Muscle of leg (tissue), 16 donors: ENCODE results near the gene SLC25A10. TPM values are rescaled to one million over a fixed set of nuclear protein-coding genes. Genes with fewer than 3 reads are reported as not detected.

ENCODE experiments used
- DNase-seq: peaks from one replicate; pipeline ENCODE4 v3.0.0; 2013
- H3K27ac ChIP-seq: one replicate; pipeline ENCODE4 v1.5.1; 2013; ENCODE audit warnings: mild to moderate bottlenecking, low read length, control low read depth
- H3K27me3 ChIP-seq: one replicate; pipeline ENCODE4 v1.6.1; 2013; ENCODE audit warnings: low read length; ENCODE audit not compliant: control insufficient read depth, insufficient read depth
- H3K36me3 ChIP-seq: one replicate; pipeline ENCODE4 v1.6.1; 2013; ENCODE audit warnings: low read length; ENCODE audit not compliant: control insufficient read depth, insufficient read depth
- H3K4me1 ChIP-seq: one replicate; pipeline ENCODE4 v1.6.1; 2013; ENCODE audit warnings: low read length; ENCODE audit not compliant: control insufficient read depth, insufficient read depth
- H3K4me3 ChIP-seq: one replicate; pipeline ENCODE4 v1.5.1; 2013; ENCODE audit warnings: low read length, control low read depth
- H3K9me3 ChIP-seq: replicated peaks from 2 replicates; pipeline ENCODE4 v1.6.1; 2013; ENCODE audit warnings: low read depth, low read length; ENCODE audit not compliant: control insufficient read depth
- WGBS: methylation state at CpG from one replicate; pipeline ENCODE4 v1.1.5; 2013; ENCODE audit warnings: missing lambda C conversion rate; ENCODE audit not compliant: insufficient coverage; 5-methylcytosine and 5-hydroxymethylcytosine counted together
- long read RNA-seq, 11 donors: transcript quantifications; one replicate each; lab custom pipeline, GENCODE V29; 2026
- polyA plus RNA-seq, 8 donors: library from polyadenylated mRNA; unstranded; fragments of 120-200 nt; gene quantifications; one replicate each; pipeline versions ENCODE4 v1.2.1 to v1.2.3, GENCODE V29; 2013; ENCODE audit warnings: inconsistent platforms in 1 of 8, low replicate concordance in 1 of 8; ENCODE audit not compliant: insufficient read length in 8 of 8, insufficient read depth in 1 of 8
- total RNA-seq: library from RNA; stranded (reverse); fragments of 120-200 nt; gene quantifications from one replicate; pipeline ENCODE4 v1.2.4, GENCODE V29; 2013

SLC25A10 gene
- total RNA-seq (4.3 TPM), polyA plus RNA-seq (1 to 10 TPM; 3.3 to 5.3 (median 4.2) TPM)
- long read RNA-seq, donor 1, partial matches to known transcripts, result 0 of 2 reads
- long read RNA-seq, donor 1, other reads (novel, unspliced or antisense), result 0 of 2 reads
- long read RNA-seq, donor 2, partial matches to known transcripts, result 0 of 1 reads
- long read RNA-seq, donor 2, other reads (novel, unspliced or antisense), result 0 of 1 reads
- long read RNA-seq, donor 3, partial matches to known transcripts, result 0 of 3 reads
- long read RNA-seq, donor 3, other reads (novel, unspliced or antisense), result 0 of 3 reads
- long read RNA-seq, donor 4, partial matches to known transcripts, result 0 of 2 reads
- long read RNA-seq, donor 4, other reads (novel, unspliced or antisense), result 0 of 2 reads
- long read RNA-seq, donor 5, partial matches to known transcripts, result 0 of 2 reads
- long read RNA-seq, donor 5, other reads (novel, unspliced or antisense), result 0 of 2 reads
- long read RNA-seq, donor 6, partial matches to known transcripts, result 0 of 3 reads
- long read RNA-seq, donor 6, other reads (novel, unspliced or antisense), result 0 of 3 reads
- long read RNA-seq, donor 7, result 0 reads
- long read RNA-seq, donor 8, result 0 reads
- long read RNA-seq, donor 9, partial matches to known transcripts, result 0 of 1 reads
- long read RNA-seq, donor 9, other reads (novel, unspliced or antisense), result 0 of 1 reads
- long read RNA-seq, donor 10, partial matches to known transcripts, result 0 of 2 reads
- long read RNA-seq, donor 10, other reads (novel, unspliced or antisense), result 0 of 2 reads
- long read RNA-seq, donor 11, partial matches to known transcripts, result 0 of 1 reads
- long read RNA-seq, donor 11, other reads (novel, unspliced or antisense), result 0 of 1 reads

DNA sequence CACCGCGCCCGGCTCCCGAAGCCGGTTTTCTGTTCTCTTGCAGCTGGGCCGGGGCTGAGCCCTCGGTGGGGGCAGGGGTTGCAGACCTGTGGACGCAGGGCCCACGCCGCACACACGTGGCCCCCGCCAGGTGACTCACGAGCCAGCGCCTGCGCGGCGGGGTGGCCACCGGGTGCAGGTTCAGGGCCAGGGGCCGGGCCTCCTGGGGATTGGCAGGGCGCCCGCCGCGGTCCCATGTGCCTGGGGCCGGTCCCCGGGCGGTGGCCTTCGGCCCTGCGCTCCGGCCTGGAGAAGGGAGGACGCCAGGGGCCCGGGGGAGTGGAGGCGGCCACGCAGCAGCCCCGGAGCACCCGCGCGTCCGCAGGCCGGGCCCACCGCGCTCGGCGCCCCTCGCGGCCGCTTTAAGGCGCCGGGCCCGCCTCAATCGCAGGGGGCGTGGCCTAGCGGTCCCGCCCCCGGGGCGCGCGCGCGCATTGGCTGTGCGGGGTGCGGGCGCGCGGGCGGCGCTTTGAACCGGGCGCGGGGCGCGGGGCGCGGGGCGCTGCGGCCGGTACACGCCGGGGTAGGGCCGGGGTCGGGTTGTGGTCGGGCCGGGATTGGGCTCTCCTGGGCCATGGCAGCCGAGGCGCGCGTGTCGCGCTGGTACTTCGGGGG is at the start of gene SLC25A10:
SLC25A10 (plus strand) TSS at position 471 of the 654 bp plus-strand sequence; CDS start at position 614, 143 bp downstream.
- peak within 1 kb of the TSS; percentile 46 for H3K4me3 ChIP-seq
- H3K9me3 ChIP-seq, result no peaks in the 10 kb centered on the region
- peaks cover 18% of the 10 kb centered on the region for H3K27me3 ChIP-seq
- DNase-seq, result peak; percentile 89
- H3K27ac ChIP-seq, result no peak within 1 kb of the TSS
- H3K36me3 ChIP-seq, result peaks cover 18% of the 10 kb centered on the region
- H3K4me1 ChIP-seq, result peaks cover 38% of the 10 kb centered on the region
- WGBS, result under 1% methylated on average over 89 of the region's 89 CpGs

DNA sequence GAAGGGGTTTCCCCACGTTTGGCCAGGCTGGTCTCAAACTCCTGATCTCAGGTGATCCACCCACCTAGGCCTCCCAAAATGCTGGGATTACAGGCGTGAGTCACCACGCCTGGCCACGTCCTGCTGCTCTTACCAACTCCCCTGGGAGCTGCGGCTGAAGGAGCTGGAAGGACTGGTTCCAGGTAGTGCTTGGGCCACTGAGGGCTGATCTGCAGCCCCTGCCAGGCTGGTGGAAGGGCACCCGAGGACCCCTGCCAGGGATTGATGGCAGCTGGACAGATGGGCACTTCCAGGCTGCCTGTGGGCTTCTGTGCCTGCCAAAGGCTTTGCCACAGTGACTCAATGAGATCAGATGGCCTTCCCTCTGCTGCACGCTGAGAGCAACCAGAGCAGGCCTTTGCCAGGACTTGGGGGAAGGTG is 48.0 kb upstream of the SLC25A10 start:
- 79% methylated on average over 4 of the region's 7 CpGs for WGBS
- Histone ChIP-seq H3K4me3 (no peak overlapping the region), H3K9me3 (no peaks in the 10 kb centered on the region), H3K27me3 (no peaks in the 10 kb centered on the region), H3K36me3 (peaks cover 20% of the 10 kb centered on the region), H3K4me1 (peaks cover 24% of the 10 kb centered on the region), H3K27ac (no peak overlapping the region)
- DNase-seq, result no peak

- H3K9me3 ChIP-seq, result no peaks in the 10 kb centered on the region
- 69% methylated on average over 25 of the region's 30 CpGs for WGBS
- DNase-seq, result no peak
- peaks cover 33% of the 10 kb centered on the region for H3K36me3 ChIP-seq
- H3K27me3 ChIP-seq, result no peaks in the 10 kb centered on the region
- peaks cover 24% of the 10 kb centered on the region for H3K4me1 ChIP-seq
- H3K27ac ChIP-seq, result peak overlapping the region; percentile 80
- H3K4me3 ChIP-seq, result peak overlapping the region; percentile 89
Measured at GRCh38 chr17:81665205-81666091, 46.6 kb upstream of the SLC25A10 start.

GRCh38 chr17:81666092-81666341 is 46.1 kb upstream of the SLC25A10 start:
- Histone ChIP-seq H3K27me3 (no peaks in the 10 kb centered on the region), H3K36me3 (peaks cover 37% of the 10 kb centered on the region), H3K27ac (peak overlapping the region; percentile 80), H3K9me3 (no peaks in the 10 kb centered on the region), H3K4me3 (peak overlapping the region; percentile 89), H3K4me1 (peaks cover 24% of the 10 kb centered on the region)
- no peak for DNase-seq
- 0% methylated on average over 15 of the region's 16 CpGs for WGBS

DNA sequence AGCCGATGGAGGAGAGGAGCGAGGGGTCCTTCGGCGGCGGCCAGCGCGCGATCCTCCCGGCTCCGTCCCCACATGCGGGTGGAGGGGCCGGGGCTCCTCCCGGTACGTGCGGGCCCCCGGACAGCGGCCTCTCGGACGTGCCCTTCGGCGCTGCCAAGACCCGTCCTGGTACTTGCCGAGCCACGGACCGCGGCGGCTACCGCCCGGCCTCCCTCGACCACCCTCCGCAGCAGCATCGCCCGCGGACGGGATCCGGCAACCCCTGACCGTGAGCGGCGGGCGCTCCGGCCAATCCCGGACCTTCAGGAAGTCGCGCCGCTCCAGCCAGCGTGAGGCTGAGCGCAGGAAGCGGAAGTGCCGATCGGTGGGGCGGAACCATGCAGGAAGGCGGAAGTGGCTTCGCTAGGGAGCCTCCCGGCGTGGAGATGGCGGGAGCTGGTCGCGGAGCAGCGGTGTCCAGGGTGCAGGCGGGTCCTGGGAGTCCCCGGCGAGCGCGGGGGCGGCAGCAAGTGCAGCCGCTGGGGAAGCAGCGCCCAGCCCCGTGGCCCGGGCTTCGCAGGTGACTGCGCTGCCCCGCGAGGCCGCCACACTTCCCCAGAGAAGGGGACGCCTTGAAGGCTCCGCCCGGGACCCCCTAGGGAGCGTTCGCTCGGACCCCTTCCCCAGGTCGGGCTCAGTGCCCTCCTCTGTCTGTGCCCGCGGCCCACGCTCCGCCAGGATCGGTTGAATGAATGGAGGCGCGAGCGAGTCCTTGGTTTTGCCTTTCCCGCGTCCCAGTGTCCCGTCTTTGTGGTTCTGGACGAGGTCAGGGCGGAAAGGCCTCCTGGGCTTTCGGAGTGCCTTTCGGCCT is 45.5 kb upstream of the SLC25A10 start, which contains the start of the genes CCDC137 and OXLD1:
CCDC137 (plus strand) TSS at position 396 of the 850 bp plus-strand sequence; CDS start at position 426, 30 bp downstream.
OXLD1 (minus strand) TSS at position 264 of the 850 bp plus-strand sequence; CDS start at position 236, 28 bp downstream.
- Histone ChIP-seq H3K4me3 (peak within 1 kb of the TSS; percentile 89), H3K27me3 (no peaks in the 10 kb centered on the region), H3K4me1 (peaks cover 24% of the 10 kb centered on the region), H3K9me3 (no peaks in the 10 kb centered on the region), H3K36me3 (peaks cover 42% of the 10 kb centered on the region), H3K27ac (peak within 1 kb of the TSS; percentile 80)
- under 1% methylated on average over 96 of the region's 96 CpGs for WGBS
- DNase-seq, result peak; percentile 98

DNA sequence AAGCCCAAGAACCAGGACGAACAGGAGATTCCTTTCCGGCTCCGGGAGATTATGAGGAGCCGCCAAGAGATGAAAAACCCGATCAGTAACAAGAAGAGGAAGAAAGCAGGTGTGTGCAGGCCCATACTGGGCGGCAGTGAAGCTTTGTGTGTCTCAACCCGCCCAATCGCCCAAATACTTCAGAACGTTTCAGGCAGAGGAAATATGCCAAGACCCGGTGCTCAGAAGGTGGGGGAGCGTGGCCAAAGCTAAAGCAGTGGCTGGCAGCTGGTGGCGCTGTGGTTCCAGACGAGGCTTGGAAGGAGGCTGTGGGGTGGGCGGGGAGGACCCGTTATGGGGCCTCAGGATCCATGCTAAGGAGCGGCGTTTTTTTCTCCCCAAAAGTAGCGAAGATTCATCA is 44.3 kb upstream of the SLC25A10 start:
- H3K9me3 ChIP-seq, result no peaks in the 10 kb centered on the region
- no peak for DNase-seq
- 78% methylated on average over 15 of the region's 18 CpGs for WGBS
- no peaks in the 10 kb centered on the region for H3K27me3 ChIP-seq
- H3K4me1 ChIP-seq, result peaks cover 24% of the 10 kb centered on the region
- H3K36me3 ChIP-seq, result peaks cover 54% of the 10 kb centered on the region
- H3K27ac ChIP-seq, result no peak overlapping the region
- H3K4me3 ChIP-seq, result no peak overlapping the region

GRCh38 chr17:81672504-81672903 is 39.6 kb upstream of the SLC25A10 start:
- peaks cover 62% of the 10 kb centered on the region for H3K36me3 ChIP-seq
- no peak overlapping the region for H3K27ac ChIP-seq
- H3K4me3 ChIP-seq, result no peak overlapping the region
- no peak for DNase-seq
- no peaks in the 10 kb centered on the region for H3K27me3 ChIP-seq
- H3K9me3 ChIP-seq, result no peaks in the 10 kb centered on the region
- H3K4me1 ChIP-seq, result peaks cover 6% of the 10 kb centered on the region
- 72% methylated on average over 15 of the region's 18 CpGs for WGBS

GRCh38 chr17:81672954-81673353 is 39.1 kb upstream of the SLC25A10 start:
- H3K36me3 ChIP-seq, result peaks cover 61% of the 10 kb centered on the region

More at GRCh38 chr17:81672954-81673353, 39.1 kb upstream of the SLC25A10 start:
- 92% methylated on average over 14 of the region's 16 CpGs for WGBS
- Histone ChIP-seq H3K9me3 (no peaks in the 10 kb centered on the region), H3K4me3 (no peak overlapping the region), H3K27ac (no peak overlapping the region), H3K4me1 (peaks cover 2% of the 10 kb centered on the region), H3K27me3 (no peaks in the 10 kb centered on the region)
- no peak for DNase-seq
